GM18498 (cell line): ENCODE data around the gene SLC24A4.
"Not testable (repeated sequence)": the region's sequence is repeated elsewhere in the genome, so short reads cannot be mapped to it uniquely, and the experiment has no call there.

Experiments used
- ATAC-seq: cut with Tn5 transposase; IDR thresholded peaks from one replicate; pipeline ENCODE4 v1.9.1; 2021; ENCODE audit warnings: mild to moderate bottlenecking, moderate library complexity; ENCODE audit not compliant: unreplicated experiment

The SLC24A4 gene

GRCh38 chr14:92400579-92401444 lies 77.8 kb downstream of the SLC24A4 start:
- peak; percentile 75 for ATAC-seq

GRCh38 chr14:92401561-92401960 lies 78.6 kb downstream of the SLC24A4 start:
- ATAC-seq: no peak

GRCh38 chr14:92402500-92402899 lies 79.5 kb downstream of the SLC24A4 start:
- ATAC-seq: not testable (repeated sequence)

- no peak for ATAC-seq
Observed at GRCh38 chr14:92404018-92404417, 81.1 kb downstream of the SLC24A4 start.

GRCh38 chr14:92404421-92404820 lies 81.5 kb downstream of the SLC24A4 start:
- no peak for ATAC-seq

GRCh38 chr14:92404938-92405337 lies 82.0 kb downstream of the SLC24A4 start:
- ATAC-seq: no peak

GRCh38 chr14:92407410-92407809 lies 84.4 kb downstream of the SLC24A4 start:
- no peak for ATAC-seq

GRCh38 chr14:92409043-92409442 lies 86.1 kb downstream of the SLC24A4 start:
- no peak for ATAC-seq

GRCh38 chr14:92411135-92411534 lies 88.2 kb downstream of the SLC24A4 start:
- no peak for ATAC-seq

GRCh38 chr14:92411941-92412340 lies 89.0 kb downstream of the SLC24A4 start:
- ATAC-seq: no peak

- ATAC-seq: no peak
Observed at GRCh38 chr14:92412912-92413311, 89.9 kb downstream of the SLC24A4 start.

GRCh38 chr14:92413379-92413778 lies 90.4 kb downstream of the SLC24A4 start:
- no peak for ATAC-seq

- no peak for ATAC-seq
Observed at GRCh38 chr14:92414690-92415445, 91.9 kb downstream of the SLC24A4 start.

- no peak for ATAC-seq
Observed at GRCh38 chr14:92415969-92416368, 93.0 kb downstream of the SLC24A4 start.

GRCh38 chr14:92416544-92416943 lies 93.6 kb downstream of the SLC24A4 start:
- no peak for ATAC-seq

- no peak for ATAC-seq
Observed at GRCh38 chr14:92417759-92418158, 94.8 kb downstream of the SLC24A4 start.

- ATAC-seq: no peak
Observed at GRCh38 chr14:92421751-92422150, 98.8 kb downstream of the SLC24A4 start.

- ATAC-seq: no peak
Observed at GRCh38 chr14:92425101-92425500, 102.1 kb downstream of the SLC24A4 start.

- no peak for ATAC-seq
Observed at GRCh38 chr14:92426237-92426636, 103.3 kb downstream of the SLC24A4 start.

- ATAC-seq: no peak
Observed at GRCh38 chr14:92427096-92427495, 104.1 kb downstream of the SLC24A4 start.

- no peak for ATAC-seq
Observed at GRCh38 chr14:92430686-92431085, 107.7 kb downstream of the SLC24A4 start.

GRCh38 chr14:92431199-92431725 lies 108.3 kb downstream of the SLC24A4 start:
- no peak for ATAC-seq
